GM21381 (cell line): ENCODE data around the gene SLC6A18.
"Not testable (repeated sequence)": the region's sequence is repeated elsewhere in the genome, so short reads cannot be mapped to it uniquely, and the experiment has no call there.

Experiments used
- ATAC-seq: cut with Tn5 transposase; IDR thresholded peaks from one replicate; pipeline ENCODE4 v1.9.1; 2021; ENCODE audit warnings: mild to moderate bottlenecking, moderate library complexity; ENCODE audit not compliant: unreplicated experiment

Gene SLC6A18

DNA sequence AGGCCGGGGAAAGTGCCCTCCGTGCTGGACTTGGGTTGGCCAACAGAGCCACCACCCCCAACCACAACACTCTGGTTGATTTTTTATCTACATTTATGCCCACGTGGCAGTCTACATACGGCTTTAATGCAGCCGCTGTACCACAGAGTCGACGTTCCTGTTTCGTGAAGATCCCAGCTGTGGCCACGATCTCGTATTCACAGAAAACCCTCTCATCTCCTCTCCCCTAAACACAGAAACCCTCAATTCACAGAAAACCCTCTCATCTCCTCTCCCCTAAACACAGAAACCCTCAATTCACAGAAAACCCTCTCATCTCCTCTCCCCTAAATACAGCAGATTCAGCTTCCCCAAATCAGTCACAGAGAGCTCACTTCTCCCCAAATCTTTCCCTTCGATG lies 3.8 kb downstream of the SLC6A18 start:
- ATAC-seq: not testable (repeated sequence)

DNA sequence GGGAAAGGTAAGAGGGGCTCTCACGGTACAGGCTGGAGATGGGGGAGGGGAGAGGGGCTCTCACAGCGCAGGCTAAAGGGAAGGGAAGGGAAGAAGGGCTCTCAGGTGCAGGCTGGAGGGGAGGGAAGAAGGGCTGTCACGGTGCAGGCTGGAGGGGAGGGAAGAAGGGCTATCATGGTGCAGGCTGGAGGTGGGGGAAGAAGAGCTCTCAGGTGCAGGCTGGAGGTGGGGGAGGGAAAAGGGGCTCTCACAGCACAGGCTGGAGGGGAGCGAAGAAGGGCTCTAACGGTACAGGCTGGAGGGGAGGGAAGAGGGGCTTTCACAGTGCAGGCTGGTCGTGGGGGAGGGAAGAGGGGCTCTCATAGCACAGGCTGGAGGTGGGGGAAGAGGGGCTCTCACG lies 4.6 kb downstream of the SLC6A18 start:
- no peak for ATAC-seq

DNA sequence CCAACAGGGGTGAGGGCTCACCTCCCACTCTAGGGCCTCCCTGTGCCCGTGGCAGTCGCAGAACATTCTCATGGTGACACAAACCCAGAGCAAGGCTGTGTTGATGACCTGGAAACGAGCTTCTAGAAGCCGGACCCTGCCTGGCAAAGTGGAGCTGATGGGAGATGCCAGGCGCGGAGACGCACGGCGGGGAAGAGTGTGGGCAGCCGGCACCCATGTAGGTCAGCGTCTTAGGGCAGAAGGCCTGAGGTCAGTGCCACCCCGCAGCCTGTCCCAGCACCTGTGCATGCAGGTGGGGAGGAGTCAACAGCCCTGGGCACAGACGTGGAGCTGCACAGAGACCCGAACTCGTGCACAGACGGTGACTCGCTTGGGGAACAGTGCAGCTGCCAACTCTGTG lies 5.4 kb downstream of the SLC6A18 start:
- ATAC-seq: no peak

DNA sequence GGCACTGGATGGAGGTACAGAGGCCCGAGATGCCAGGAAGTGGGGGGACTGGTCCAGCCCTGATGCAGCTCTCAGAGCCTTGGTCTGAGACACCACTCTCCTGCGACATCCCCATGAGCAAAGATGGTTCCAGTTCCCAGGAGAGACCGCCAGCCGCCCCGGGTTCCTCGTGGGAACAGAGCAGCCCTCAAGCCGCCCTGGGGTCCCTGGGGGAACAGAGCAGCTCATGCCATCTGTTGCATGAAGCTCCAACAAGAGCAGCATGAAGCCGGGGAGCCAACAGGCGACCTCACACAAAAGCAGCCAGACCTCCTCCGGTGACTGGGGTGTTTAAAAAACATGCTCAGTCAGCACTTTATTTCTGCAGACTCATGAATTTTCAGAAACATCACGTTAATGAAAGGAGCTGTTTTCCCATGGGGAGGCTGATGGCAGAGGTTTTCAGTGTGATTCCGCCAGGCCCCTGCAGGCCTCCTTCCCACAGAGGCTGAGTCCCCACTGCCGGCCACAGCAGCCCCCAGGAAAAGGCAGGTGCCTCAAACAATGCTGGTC lies 6.2 kb downstream of the SLC6A18 start:
- ATAC-seq: no peak

DNA sequence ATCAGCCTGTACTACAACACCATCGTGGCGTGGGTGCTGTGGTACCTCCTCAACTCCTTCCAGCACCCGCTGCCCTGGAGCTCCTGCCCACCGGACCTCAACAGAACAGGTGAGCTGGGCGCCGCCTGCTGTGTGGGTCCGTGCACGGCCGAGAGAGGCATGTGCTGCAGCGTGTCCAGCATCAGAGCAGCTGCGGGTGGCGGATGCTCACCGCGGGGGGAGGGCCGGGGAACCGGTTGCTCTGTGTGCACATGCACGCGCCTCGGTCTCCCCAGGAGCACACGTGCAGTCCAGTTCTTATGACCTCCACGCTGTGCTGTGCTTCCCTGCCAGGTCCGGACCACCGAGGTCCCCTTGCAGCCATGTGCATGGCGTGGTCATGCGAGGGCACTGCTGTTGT lies 7.6 kb downstream of the SLC6A18 start:
- ATAC-seq: no peak

DNA sequence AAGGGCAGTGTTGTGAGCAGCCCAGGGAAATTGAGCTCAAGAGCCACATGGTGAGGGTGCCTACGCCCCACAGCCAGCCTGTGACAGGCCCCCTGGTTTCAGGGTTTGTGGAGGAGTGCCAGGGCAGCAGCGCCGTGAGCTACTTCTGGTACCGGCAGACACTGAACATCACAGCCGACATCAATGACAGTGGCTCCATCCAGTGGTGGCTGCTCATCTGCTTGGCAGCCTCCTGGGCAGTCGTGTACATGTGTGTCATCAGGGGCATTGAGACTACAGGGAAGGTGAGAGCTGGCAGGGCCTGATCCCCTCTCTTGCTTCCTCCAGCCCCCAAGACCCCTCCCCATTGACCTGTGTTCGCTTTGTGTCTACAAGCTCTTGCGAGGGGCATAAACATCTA lies 10.2 kb downstream of the SLC6A18 start:
- ATAC-seq: no peak

DNA sequence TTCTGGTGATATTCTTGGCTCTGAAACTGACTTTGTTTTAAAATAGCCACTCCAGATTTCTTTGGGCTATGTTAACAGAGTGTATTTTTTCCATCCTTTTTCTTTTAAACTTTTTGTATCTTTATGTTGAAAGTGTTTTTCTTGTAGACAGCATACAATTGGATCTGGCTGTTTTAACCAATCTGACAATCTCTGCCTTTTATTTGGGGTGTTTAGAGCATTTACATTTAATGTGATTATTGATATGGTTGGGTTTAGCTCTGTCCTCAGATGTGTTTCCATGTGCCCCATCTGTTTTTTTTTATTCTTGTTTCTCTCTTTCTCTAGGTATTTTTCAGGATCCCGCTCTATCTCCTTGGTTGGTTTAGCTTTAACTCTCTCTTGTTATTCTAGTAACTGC lies 10.7 kb downstream of the SLC6A18 start:
- no peak for ATAC-seq

GRCh38 chr5:1239505-1240251 lies 14.5 kb downstream of the SLC6A18 start:
- ATAC-seq: no peak

DNA sequence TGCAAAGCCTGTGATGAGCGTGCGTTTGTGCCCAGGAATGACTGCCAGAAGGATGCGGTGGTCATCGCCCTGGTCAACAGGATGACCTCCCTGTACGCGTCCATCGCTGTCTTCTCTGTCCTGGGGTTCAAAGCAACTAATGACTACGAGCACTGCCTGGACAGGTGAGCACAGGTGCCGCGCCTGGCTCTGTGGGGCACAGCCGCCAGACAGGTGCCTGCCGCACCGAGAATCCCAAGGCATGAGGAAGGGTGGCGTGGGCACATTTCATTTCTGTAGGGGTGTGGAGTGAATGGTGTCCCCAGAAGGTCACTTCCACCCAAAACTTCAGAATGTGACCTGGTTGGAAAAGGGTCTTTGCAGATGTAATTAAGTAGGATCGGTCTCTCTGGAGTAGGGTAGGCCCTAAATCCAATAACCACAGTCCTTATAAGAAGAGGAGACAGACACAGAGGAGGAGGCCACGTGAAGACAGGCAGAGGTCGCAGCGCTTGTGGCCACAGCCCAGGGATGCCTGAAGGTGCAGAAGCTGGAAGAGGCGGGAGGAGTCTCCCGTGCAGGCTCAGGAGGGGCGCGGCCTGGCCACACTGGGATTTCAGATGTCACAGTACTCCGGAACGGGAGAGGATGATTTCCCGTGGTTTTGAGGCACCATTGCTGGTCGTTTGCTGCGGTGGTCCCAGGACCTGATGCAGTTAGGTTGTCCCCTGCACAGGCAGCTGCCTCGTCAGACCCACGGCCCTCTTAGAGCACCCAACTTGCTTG lies 15.5 kb downstream of the SLC6A18 start:
- no peak for ATAC-seq

GRCh38 chr5:1241509-1242080 lies 16.4 kb downstream of the SLC6A18 start:
- ATAC-seq: no peak

DNA sequence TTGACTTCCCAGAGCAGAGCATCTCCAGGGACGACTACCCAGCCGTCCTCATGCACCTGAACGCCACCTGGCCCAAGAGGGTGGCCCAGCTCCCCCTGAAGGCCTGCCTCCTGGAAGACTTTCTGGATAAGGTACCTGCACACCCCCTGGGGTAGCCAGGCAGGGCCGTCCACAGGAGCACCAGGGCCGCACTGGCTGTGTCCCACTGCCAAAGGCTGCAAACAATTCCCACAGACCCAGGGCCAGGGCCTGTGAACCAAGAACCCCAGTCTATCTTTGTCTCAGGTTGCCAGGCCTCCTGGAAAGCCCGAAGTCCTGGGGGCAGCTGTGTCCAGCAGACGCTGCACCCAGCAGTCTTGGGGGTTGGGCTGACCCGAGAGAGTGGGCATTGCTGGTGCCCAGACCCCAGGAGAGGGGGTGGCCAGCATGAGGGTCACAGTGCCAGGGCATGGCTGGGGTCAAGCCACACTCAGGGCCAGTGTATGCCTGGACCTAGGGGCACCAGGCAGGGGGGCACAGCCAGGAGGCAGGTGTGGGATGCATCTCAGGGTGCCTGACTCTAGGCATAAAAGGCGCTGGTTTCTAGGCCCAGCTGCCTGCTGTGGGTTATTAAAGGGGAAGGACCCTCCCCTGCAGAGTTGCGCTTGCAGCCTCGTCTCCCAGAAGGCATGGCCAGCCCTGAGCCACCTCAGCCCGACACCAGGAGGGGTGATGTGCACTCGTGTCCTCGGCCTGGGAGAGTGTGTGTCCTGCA lies 17.7 kb downstream of the SLC6A18 start:
- ATAC-seq: no peak

- no peak for ATAC-seq
Observed at GRCh38 chr5:1243487-1244130, 18.4 kb downstream of the SLC6A18 start.

- ATAC-seq: no peak
Observed at GRCh38 chr5:1244255-1244654, 19.1 kb downstream of the SLC6A18 start.

DNA sequence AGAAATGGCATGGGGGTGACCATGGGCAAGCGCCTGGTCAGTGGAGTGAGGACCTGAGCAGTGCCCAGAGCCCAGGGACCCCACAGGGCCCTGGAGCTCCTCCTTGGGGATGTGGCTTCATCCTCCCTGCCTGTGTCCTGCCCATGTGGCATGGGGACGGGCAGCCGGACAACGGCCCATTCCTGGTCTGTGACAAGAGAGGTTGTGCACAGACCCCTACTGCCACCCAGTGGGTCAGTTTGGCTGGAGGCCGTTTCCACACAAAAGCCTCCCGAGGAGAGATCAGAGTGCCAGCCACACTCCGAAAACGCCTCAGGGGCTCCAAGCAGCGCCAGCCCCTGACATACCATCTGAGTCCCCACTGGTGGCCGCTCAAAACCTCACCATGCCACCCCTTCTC lies 19.8 kb downstream of the SLC6A18 start:
- no peak for ATAC-seq

- no peak for ATAC-seq
Observed at GRCh38 chr5:1245905-1246576, 20.9 kb downstream of the SLC6A18 start.

- ATAC-seq: no peak
Observed at GRCh38 chr5:1246711-1247431, 21.7 kb downstream of the SLC6A18 start.

DNA sequence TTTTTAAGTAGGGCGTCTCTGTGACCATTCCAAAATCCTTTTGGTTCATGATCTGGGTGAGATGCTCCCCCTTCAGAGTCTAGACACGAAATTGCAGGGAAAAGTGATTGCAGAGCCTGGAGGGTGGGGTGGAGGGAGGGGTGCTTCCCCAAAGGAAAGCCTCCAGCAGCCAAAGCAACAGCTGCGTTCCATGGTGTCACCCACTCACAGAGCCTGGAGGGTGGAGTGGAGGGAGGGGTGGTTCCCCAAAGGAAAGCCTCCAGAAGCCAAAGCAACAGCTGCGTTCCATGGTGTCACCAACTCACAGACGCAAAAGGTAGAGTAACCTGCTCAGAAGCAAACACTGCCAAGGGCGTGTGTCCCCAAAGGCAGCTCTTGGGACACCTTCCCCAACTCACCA lies 22.6 kb downstream of the SLC6A18 start:
- no peak for ATAC-seq

DNA sequence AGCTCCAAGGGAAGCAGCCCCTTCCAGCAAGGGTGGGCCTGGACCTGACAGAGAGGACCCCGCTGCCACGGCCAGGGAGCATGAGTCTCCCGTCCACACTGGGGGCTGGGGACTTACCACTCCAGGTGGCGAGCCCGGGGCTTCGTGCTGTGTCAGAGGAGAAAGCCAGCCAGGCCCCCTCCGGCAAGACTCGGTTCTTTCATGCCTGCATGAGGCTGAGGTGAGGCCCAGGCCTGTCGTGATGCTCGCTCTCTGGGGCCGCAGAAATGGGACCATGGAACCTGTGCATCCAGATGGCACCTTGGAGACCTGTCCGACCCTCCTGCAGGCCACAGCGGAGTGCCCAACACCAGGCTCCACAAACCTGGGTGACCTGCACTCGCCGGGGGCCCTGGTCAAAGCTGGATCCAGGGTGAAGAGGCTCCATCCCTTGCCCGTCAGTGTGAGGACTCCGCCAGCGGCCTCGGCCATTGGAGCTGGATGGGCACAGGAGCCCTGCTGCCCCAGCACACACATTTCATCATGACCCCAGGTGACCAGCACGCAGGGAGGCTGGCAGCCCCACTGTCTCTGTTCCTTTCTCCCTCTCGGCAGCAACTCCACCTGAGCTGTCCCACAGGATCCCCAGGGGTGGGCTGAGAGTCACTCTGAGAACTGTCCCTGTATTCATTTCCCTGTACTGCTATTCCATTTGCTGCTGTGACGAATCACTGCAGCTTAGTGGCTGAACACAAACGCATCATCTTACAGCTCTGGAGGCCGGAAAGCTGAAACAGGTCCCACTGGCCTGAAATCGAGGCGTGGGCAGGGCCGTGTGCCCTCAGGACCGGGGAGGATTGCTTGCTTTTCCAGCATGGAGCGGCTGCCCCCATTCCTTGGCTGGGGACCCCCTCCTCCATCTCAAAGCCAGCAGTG lies 24.4 kb downstream of the SLC6A18 start:
- no peak for ATAC-seq
